Measurements from ENCODE around the gene PRSS35.

- TF ChIP-seq CTCF (IDR thresholded peaks at IDR 0.05) (no peak), POLR2A (IDR thresholded peaks at IDR 0.05) (no peak)
Measured at GRCh38 chr6:83474309-83474708, 38.0 kb upstream of the PRSS35 start.
